Hepatocyte (in vitro differentiated cells): Measurements from ENCODE around the gene STXBP1. TPM values are rescaled to one million over a fixed set of nuclear protein-coding genes. Genes with fewer than 3 reads are reported as not detected.

Experiments used
- DNase-seq: peaks from one replicate; pipeline ENCODE4 v3.0.0-alpha.2; 2016; ENCODE audit warnings: low spot score
- H2AFZ ChIP-seq: fragments of 200-600 bp; sonication (generic); 2 replicates; pipeline ENCODE4 v1.6.0; 2016; ENCODE audit warnings: antibody characterized with exemption, mild to moderate bottlenecking
- H3K27ac ChIP-seq: fragments of 200-600 bp; sonication (generic); 2 replicates; pipeline ENCODE4 v1.5.1; 2016; ENCODE audit warnings: mild to moderate bottlenecking
- H3K27me3 ChIP-seq: fragments of 200-600 bp; sonication (generic); 2 replicates; pipeline ENCODE4 v1.6.1; 2016
- H3K36me3 ChIP-seq: fragments of 200-600 bp; sonication (generic); replicated peaks from 2 replicates; pipeline ENCODE4 v1.5.1; 2016; ENCODE audit warnings: low read depth; ENCODE audit not compliant: insufficient read depth
- H3K4me1 ChIP-seq: fragments of 200-600 bp; sonication (generic); 2 replicates; pipeline ENCODE4 v1.5.1; 2016; ENCODE audit warnings: mild to moderate bottlenecking, moderate library complexity; ENCODE audit not compliant: insufficient read depth
- H3K4me2 ChIP-seq: fragments of 200-600 bp; sonication (generic); 2 replicates; pipeline ENCODE4 v1.6.0; 2016
- H3K4me3 ChIP-seq: fragments of 200-600 bp; sonication (generic); 2 replicates; pipeline ENCODE4 v1.5.1; 2016; ENCODE audit warnings: mild to moderate bottlenecking
- H3K79me2 ChIP-seq: fragments of 200-600 bp; sonication (generic); 2 replicates; pipeline ENCODE4 v1.6.0; 2017; ENCODE audit warnings: mild to moderate bottlenecking
- H3K9me2 ChIP-seq: fragments of 200-600 bp; sonication (generic); replicated peaks from 2 replicates; pipeline ENCODE4 v1.6.0; 2017; ENCODE audit warnings: mild to moderate bottlenecking; ENCODE audit not compliant: insufficient read depth
- H3K9me3 ChIP-seq: fragments of 200-600 bp; sonication (generic); 2 replicates; pipeline ENCODE4 v1.5.1; 2016; ENCODE audit warnings: low read depth, mild to moderate bottlenecking
- H4K20me1 ChIP-seq: fragments of 200-600 bp; sonication (generic); 2 replicates; pipeline ENCODE4 v1.6.0; 2016; ENCODE audit warnings: mild to moderate bottlenecking; ENCODE audit not compliant: insufficient read depth, poor library complexity, severe bottlenecking
- EZH2 ChIP-seq: fragments of 200-600 bp; sonication (generic); IDR thresholded peaks from 2 replicates; pipeline ENCODE4 v1.6.1; 2016; ENCODE audit warnings: antibody characterized with exemption, mild to moderate bottlenecking, borderline replicate concordance
- EZH2phosphoT487 ChIP-seq: fragments of 200-600 bp; sonication (generic); IDR thresholded peaks from one replicate; pipeline ENCODE4 v1.6.1; 2018; ENCODE audit warnings: antibody characterized with exemption, mild to moderate bottlenecking, low read depth, moderate library complexity; ENCODE audit not compliant: unreplicated experiment, severe bottlenecking
- WGBS: methylation state at CpG from one replicate; pipeline ENCODE4 v1.1.6; 2016; ENCODE audit warnings: low lambda C conversion rate; ENCODE audit errors: missing lambda C conversion rate; 5-methylcytosine and 5-hydroxymethylcytosine counted together
- polyA plus RNA-seq: library from polyadenylated mRNA; unstranded; fragments of >200 nt; fragmentation: Nextera tagmentation; extraction: Ambion mirVana; gene quantifications from 2 replicates; pipeline ENCODE4 v1.2.1, GENCODE V29; 2016
- total RNA-seq: library from RNA; depleted of rRNA; stranded (reverse); fragments of >200 nt; gene quantifications from 2 replicates; pipeline ENCODE4 v1.2.3, GENCODE V29; 2014
- TF ChIP-seq, protein P1 (sequence below): fragments of 200-600 bp; sonication (generic); IDR thresholded peaks from 2 replicates; pipeline ENCODE4 v1.5.1; 2016; ENCODE audit warnings: antibody characterized with exemption, mild to moderate bottlenecking; ENCODE audit not compliant: poor library complexity

STXBP1 gene
- total RNA-seq, result 10.7 and 27.6 TPM in 2 replicates
- polyA plus RNA-seq, result 18.0 and 22.6 TPM in 2 replicates

GRCh38 chr9:127611899-127612790 is at the start of gene STXBP1:
STXBP1 (plus strand) TSS chr9:127612277; CDS start chr9:127612404, 127 bp downstream.
- H3K27me3 ChIP-seq, result peaks cover 27% of the 10 kb centered on the region

GRCh38 chr9:127562279-127562796 is 49.7 kb upstream of the STXBP1 start:
- Histone ChIP-seq H3K9me2 (no peaks in the 10 kb centered on the region), H3K79me2 (peaks cover 95% of the 10 kb centered on the region), H3K4me2 (peak overlapping the region; percentile 30), H3K4me3 (no peak overlapping the region), H3K9me3 (no peaks in the 10 kb centered on the region), H2AFZ (no peak overlapping the region), H3K36me3 (no peaks in the 10 kb centered on the region), H3K27me3 (no peaks in the 10 kb centered on the region), H3K4me1 (peaks cover 37% of the 10 kb centered on the region), H4K20me1 (peaks cover 28% of the 10 kb centered on the region), H3K27ac (peak overlapping the region; percentile 93)
- DNase-seq, result no peak
- TF ChIP-seq EZH2 (no peak), EZH2phosphoT487 (no peak)
- TF ChIP-seq, protein P1, sequence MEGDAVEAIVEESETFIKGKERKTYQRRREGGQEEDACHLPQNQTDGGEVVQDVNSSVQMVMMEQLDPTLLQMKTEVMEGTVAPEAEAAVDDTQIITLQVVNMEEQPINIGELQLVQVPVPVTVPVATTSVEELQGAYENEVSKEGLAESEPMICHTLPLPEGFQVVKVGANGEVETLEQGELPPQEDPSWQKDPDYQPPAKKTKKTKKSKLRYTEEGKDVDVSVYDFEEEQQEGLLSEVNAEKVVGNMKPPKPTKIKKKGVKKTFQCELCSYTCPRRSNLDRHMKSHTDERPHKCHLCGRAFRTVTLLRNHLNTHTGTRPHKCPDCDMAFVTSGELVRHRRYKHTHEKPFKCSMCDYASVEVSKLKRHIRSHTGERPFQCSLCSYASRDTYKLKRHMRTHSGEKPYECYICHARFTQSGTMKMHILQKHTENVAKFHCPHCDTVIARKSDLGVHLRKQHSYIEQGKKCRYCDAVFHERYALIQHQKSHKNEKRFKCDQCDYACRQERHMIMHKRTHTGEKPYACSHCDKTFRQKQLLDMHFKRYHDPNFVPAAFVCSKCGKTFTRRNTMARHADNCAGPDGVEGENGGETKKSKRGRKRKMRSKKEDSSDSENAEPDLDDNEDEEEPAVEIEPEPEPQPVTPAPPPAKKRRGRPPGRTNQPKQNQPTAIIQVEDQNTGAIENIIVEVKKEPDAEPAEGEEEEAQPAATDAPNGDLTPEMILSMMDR, result no peak
- WGBS, result 75% methylated on average over 12 of the region's 12 CpGs

More at GRCh38 chr9:127611899-127612790, at the start of gene STXBP1:
- TF ChIP-seq, protein P1, result peak; percentile 13
- TF ChIP-seq EZH2, result no peak
- no peak for TF ChIP-seq EZH2phosphoT487
- peak; percentile 95 for DNase-seq
- H4K20me1 ChIP-seq, result no peaks in the 10 kb centered on the region
- peaks cover 17% of the 10 kb centered on the region for H3K4me1 ChIP-seq
- no peaks in the 10 kb centered on the region for H3K9me2 ChIP-seq
- H3K36me3 ChIP-seq, result no peaks in the 10 kb centered on the region
- no peaks in the 10 kb centered on the region for H3K9me3 ChIP-seq
- H3K27ac ChIP-seq, result peak within 1 kb of the TSS; percentile 73
- H2AFZ ChIP-seq, result peak within 1 kb of the TSS; percentile 97
- peak within 1 kb of the TSS; percentile 84 for H3K4me3 ChIP-seq
- 1% methylated on average over 57 of the region's 102 CpGs for WGBS
- peak within 1 kb of the TSS; percentile 91 for H3K4me2 ChIP-seq
- H3K79me2 ChIP-seq, result no peaks in the 10 kb centered on the region

DNA sequence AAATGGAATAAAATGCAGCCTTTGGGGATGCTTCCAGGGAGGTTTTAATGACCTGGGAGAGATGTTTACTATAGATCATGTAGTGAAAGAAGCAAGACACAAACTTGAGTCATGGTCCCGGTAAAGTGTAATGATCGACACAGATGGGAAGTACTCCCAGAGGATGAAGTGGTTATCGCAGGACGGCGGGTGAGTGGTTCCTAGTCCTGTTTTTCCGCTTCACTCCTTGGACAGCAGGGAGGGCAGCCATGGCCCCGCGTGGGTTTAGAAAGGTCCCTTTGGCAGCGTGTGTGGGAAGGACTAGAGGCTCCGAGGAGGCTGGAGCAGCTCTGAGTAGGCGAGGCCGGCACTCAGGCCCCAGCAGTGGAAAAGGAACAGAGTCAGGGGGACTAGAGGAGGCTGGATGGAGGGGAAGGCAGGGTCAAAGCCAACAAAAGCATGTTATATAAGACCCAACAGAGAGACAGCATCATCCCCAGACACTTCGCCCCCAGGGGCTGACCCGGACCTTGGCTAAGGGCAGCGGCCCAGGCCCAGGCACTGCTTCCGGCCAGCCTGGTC is 49.2 kb upstream of the STXBP1 start:
- Histone ChIP-seq H4K20me1 (peaks cover 30% of the 10 kb centered on the region), H3K4me3 (no peak overlapping the region), H3K4me1 (peaks cover 31% of the 10 kb centered on the region), H3K4me2 (peak overlapping the region; percentile 53), H3K9me2 (no peaks in the 10 kb centered on the region), H3K27me3 (no peaks in the 10 kb centered on the region), H3K9me3 (no peaks in the 10 kb centered on the region), H3K27ac (peak overlapping the region; percentile 93), H2AFZ (no peak overlapping the region), H3K36me3 (no peaks in the 10 kb centered on the region), H3K79me2 (peaks cover 95% of the 10 kb centered on the region)
- DNase-seq, result no peak
- WGBS, result 73% methylated on average over 15 of the region's 16 CpGs
- TF ChIP-seq EZH2phosphoT487 (no peak), EZH2 (no peak)
- TF ChIP-seq, protein P1, result no peak
